HCT116 (cell line): ENCODE results near the gene RTN4RL2.

ENCODE experiments used
- CTCF ChIP-seq, 3 experiments: fragments of 200-600 bp in 1 of 3; sonication (generic) in 1 of 3; IDR thresholded peaks in 2 of 3; conservative IDR thresholded peaks in 1 of 3; 2 replicates each; pipeline ENCODE4 v1.5.1; 2012 to 2017; ENCODE audit warnings: low read depth in 2 of 3, low read length in 2 of 3, antibody characterized with exemption in 1 of 3, borderline replicate concordance in 1 of 3, control low read depth in 1 of 3, mild to moderate bottlenecking in 1 of 3, mixed read lengths in 1 of 3, mixed run types in 1 of 3, moderate library complexity in 1 of 3; ENCODE audit not compliant: insufficient read depth in 1 of 3
- JUND ChIP-seq: IDR thresholded peaks from 2 replicates; pipeline ENCODE4 v1.6.1; 2012
- POLR2A ChIP-seq: IDR thresholded peaks from 2 replicates; pipeline ENCODE4 v1.7.0; 2011; ENCODE audit warnings: borderline replicate concordance; ENCODE audit not compliant: insufficient read depth, insufficient read length; ENCODE audit errors: extremely low read depth
- POLR2AphosphoS5 ChIP-seq: IDR thresholded peaks from 2 replicates; pipeline ENCODE4 v1.6.1; 2011; ENCODE audit warnings: mild to moderate bottlenecking, low read depth, low read length, moderate library complexity
- SIN3A ChIP-seq: IDR thresholded peaks from 2 replicates; pipeline ENCODE4 v1.6.1; 2012; ENCODE audit warnings: low read depth
- ZNF274 ChIP-seq: fragments of 200-500 bp; sonication (Bioruptor generic); IDR thresholded peaks from 2 replicates; pipeline ENCODE4 v1.6.1; 2014; ENCODE audit warnings: mild to moderate bottlenecking, low read depth, low read length, inconsistent platforms
- TF ChIP-seq, protein P1 (sequence below): IDR thresholded peaks from 2 replicates; pipeline ENCODE4 v1.6.1; 2012; ENCODE audit warnings: low read depth

DNA sequence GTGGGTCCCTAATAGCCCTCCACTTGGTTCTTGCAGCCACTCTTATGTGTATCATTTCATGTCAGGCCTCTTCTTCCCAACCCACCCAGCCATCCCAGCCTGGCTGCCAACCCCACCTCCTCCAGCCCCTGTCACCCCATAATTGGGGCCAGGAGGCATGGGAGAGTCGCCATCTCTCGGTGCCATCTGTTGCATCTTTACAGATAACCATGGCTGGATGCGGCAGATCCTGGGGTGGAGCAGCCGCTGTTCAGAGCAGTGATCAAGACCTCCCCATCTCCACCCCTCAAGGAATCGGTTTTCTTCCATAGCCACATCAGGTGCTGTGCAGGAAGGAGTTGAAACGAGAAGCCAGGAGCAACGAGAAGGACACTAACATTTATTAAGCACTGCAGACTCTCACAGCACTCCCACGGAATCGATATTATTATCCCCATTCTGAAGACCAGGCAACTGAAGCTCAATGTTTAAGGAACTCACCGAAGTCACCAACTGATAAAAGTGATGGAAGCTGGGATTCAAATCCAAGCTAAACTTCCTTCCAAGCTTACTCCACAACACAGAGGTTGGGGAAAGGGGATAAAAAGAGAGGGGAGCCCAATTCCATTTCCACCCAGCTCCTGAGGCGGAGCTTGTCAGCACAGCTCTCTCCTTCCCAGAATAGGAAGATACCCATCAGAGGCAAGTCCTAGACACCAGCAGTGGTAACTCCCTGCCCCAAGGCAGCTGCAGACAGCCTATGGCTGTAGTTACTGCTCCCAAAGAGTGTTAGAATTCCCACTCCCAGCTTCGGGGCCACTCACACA lies 52.5 kb downstream of the RTN4RL2 start:
- no peak for TF ChIP-seq POLR2A
- no peak for TF ChIP-seq SIN3A
- TF ChIP-seq CTCF (IDR thresholded peaks at IDR 0.05 in 2 of 3, conservative IDR thresholded peaks at IDR 0.05 in 1 of 3; ENCODE audit: borderline replicate concordance in 1 of 3, insufficient read depth in 1 of 3, low read depth in 2 of 3, low read length in 2 of 3) = no peak
- no peak for TF ChIP-seq POLR2AphosphoS5
- no peak for TF ChIP-seq JUND
- TF ChIP-seq, protein P1, sequence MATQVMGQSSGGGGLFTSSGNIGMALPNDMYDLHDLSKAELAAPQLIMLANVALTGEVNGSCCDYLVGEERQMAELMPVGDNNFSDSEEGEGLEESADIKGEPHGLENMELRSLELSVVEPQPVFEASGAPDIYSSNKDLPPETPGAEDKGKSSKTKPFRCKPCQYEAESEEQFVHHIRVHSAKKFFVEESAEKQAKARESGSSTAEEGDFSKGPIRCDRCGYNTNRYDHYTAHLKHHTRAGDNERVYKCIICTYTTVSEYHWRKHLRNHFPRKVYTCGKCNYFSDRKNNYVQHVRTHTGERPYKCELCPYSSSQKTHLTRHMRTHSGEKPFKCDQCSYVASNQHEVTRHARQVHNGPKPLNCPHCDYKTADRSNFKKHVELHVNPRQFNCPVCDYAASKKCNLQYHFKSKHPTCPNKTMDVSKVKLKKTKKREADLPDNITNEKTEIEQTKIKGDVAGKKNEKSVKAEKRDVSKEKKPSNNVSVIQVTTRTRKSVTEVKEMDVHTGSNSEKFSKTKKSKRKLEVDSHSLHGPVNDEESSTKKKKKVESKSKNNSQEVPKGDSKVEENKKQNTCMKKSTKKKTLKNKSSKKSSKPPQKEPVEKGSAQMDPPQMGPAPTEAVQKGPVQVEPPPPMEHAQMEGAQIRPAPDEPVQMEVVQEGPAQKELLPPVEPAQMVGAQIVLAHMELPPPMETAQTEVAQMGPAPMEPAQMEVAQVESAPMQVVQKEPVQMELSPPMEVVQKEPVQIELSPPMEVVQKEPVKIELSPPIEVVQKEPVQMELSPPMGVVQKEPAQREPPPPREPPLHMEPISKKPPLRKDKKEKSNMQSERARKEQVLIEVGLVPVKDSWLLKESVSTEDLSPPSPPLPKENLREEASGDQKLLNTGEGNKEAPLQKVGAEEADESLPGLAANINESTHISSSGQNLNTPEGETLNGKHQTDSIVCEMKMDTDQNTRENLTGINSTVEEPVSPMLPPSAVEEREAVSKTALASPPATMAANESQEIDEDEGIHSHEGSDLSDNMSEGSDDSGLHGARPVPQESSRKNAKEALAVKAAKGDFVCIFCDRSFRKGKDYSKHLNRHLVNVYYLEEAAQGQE = no peak
- no peak for TF ChIP-seq ZNF274
